Skin of body (tissue), 2 donors: ENCODE measurements around the gene NADK. TPM values are rescaled to one million over a fixed set of nuclear protein-coding genes. Genes with fewer than 3 reads are reported as not detected.
"Not testable (repeated sequence)": the region's sequence is repeated elsewhere in the genome, so short reads cannot be mapped to it uniquely, and the experiment has no call there.

Experiments used
- DNase-seq: peaks from one replicate; lab custom pipeline; 2025; lab: John Stamatoyannopoulos, UW
- total RNA-seq: library from RNA; depleted of rRNA; stranded (reverse); fragments of >200 nt; gene quantifications from one replicate; pipeline ENCODE4 v1.2.3, GENCODE V29; 2014

The NADK gene
- total RNA-seq, 1 donor from 2014 or later: 33.1 TPM

- DNase-seq: not testable (repeated sequence)
These were observed 71.0 kb downstream of the NADK start for GRCh38 chr1:1707241-1707640.

GRCh38 chr1:1705623-1706022, 72.6 kb downstream of the NADK start:
- DNase-seq: not testable (repeated sequence)

GRCh38 chr1:1704284-1704957, 73.8 kb downstream of the NADK start:
- DNase-seq: not testable (repeated sequence)

GRCh38 chr1:1703796-1704195, 74.5 kb downstream of the NADK start:
- DNase-seq: no peak

GRCh38 chr1:1702506-1702905, 75.8 kb downstream of the NADK start:
- DNase-seq: not testable (repeated sequence)

Other genes with a start within 250 kb of the NADK start
- gene TMEM240, start 237.8 kb downstream of the NADK start, total RNA-seq: 2.1 TPM
- 33.9 TPM for gene SSU72, start 203.6 kb downstream of the NADK start, total RNA-seq
- gene FNDC10, start 178.3 kb downstream of the NADK start, total RNA-seq: 0.99 TPM
- gene MIB2, start 163.0 kb downstream of the NADK start, total RNA-seq: 28.8 TPM
- gene MMP23B, start 146.3 kb downstream of the NADK start, total RNA-seq: 30.7 TPM
- 9.6 TPM for gene CDK11B, start 119.5 kb downstream of the NADK start, total RNA-seq
- gene SLC35E2B, start 85.7 kb downstream of the NADK start, total RNA-seq: 31.7 TPM
- 25.4 TPM for gene CDK11A, start 54.1 kb downstream of the NADK start, total RNA-seq
- 84.8 TPM for gene GNB1, start 112.6 kb upstream of the NADK start, total RNA-seq
- gene CALML6, start 136.8 kb upstream of the NADK start, total RNA-seq: 19.0 TPM
- 3.6 TPM for gene TMEM52, start 140.8 kb upstream of the NADK start, total RNA-seq
- gene CFAP74, start 225.3 kb upstream of the NADK start, total RNA-seq: 0.49 TPM
- 2.2 TPM for gene GABRD, start 240.9 kb upstream of the NADK start, total RNA-seq